CD4-positive, alpha-beta T cell (primary cell): Measurements from ENCODE around the gene LAMA2. TPM values are rescaled to one million over a fixed set of nuclear protein-coding genes. Genes with fewer than 3 reads are reported as not detected.

Experiments used
- ATAC-seq: fragments of 200-7000 bp; cut with Tn5 transposase; one replicate; pipeline ENCODE4 v1.10.0; 2022; ENCODE audit warnings: mild to moderate bottlenecking; ENCODE audit not compliant: poor library complexity
- CTCF ChIA-PET: fragments of 350-600 bp; sonication (Branson Sonifier 250); formaldehyde crosslinking; loops from one replicate; lab custom pipeline; 2021; ENCODE audit warnings: antibody characterized with exemption, inconsistent platforms; lab: Charles Lee
- POLR2A ChIA-PET: fragments of 350-600 bp; sonication (Branson Sonifier 250); formaldehyde crosslinking; loops from one replicate; lab custom pipeline; 2021; ENCODE audit warnings: antibody characterized with exemption, inconsistent platforms; lab: Charles Lee
- DNase-seq, 14 experiments: peaks; one replicate each; pipeline ENCODE4 v3.0.0-alpha.2; 2013 to 2020; ENCODE audit warnings: mixed read lengths in 2 of 14
- H3K27ac ChIP-seq, 2 donors: one replicate each; pipeline versions ENCODE4 v1.5.1 to v1.7.0; 2013; ENCODE audit warnings: low read length in 2 of 2, low read depth in 1 of 2, mild to moderate bottlenecking in 1 of 2
- H3K27me3 ChIP-seq, 2 experiments: 1 replicate in 1 of 2; 2 replicates in 1 of 2; pipeline versions ENCODE4 v1.6.1 to v1.7.0; 2013; ENCODE audit warnings: low read length in 2 of 2, control low read depth in 1 of 2, mild to moderate bottlenecking in 1 of 2, moderate library complexity in 1 of 2; ENCODE audit not compliant: insufficient read depth in 2 of 2, control insufficient read depth in 1 of 2
- H3K36me3 ChIP-seq: one replicate; pipeline ENCODE4 v1.6.1; 2013; ENCODE audit warnings: low read length, control low read depth; ENCODE audit not compliant: insufficient read depth
- H3K4me1 ChIP-seq: one replicate; pipeline ENCODE4 v1.6.1; 2013; ENCODE audit warnings: low read length, control low read depth; ENCODE audit not compliant: insufficient read depth
- H3K4me3 ChIP-seq: one replicate; pipeline ENCODE4 v1.5.1; 2013; ENCODE audit warnings: mild to moderate bottlenecking, low read length, moderate library complexity
- H3K9me3 ChIP-seq, 2 experiments: 1 replicate in 1 of 2; 2 replicates in 1 of 2; pipeline versions ENCODE4 v1.6.1 to v1.7.0; 2013; ENCODE audit warnings: low read length in 2 of 2, mild to moderate bottlenecking in 2 of 2, control low read depth in 1 of 2, moderate library complexity in 1 of 2; ENCODE audit not compliant: control insufficient read depth in 1 of 2, insufficient read depth in 1 of 2
- H3K27ac Mint-ChIP-seq: one replicate; pipeline ENCODE4 v1.8.0; 2020; ENCODE audit warnings: mixed read lengths
- H3K27me3 Mint-ChIP-seq: one replicate; pipeline ENCODE4 v1.8.0; 2021; ENCODE audit warnings: mixed read lengths
- H3K36me3 Mint-ChIP-seq: one replicate; pipeline ENCODE4 v1.8.0; 2021; ENCODE audit warnings: low read depth, mixed read lengths
- H3K4me1 Mint-ChIP-seq: one replicate; pipeline ENCODE4 v1.8.0; 2021; ENCODE audit warnings: low read depth, mixed read lengths
- H3K4me3 Mint-ChIP-seq: one replicate; pipeline ENCODE4 v1.8.0; 2020; ENCODE audit warnings: mild to moderate bottlenecking, mixed read lengths
- H3K9me3 Mint-ChIP-seq: one replicate; pipeline ENCODE4 v1.8.0; 2020; ENCODE audit warnings: mixed read lengths
- CTCF ChIP-seq: fragments of 200-600 bp; IDR thresholded peaks from one replicate; pipeline ENCODE4 v1.8.0; 2022; ENCODE audit warnings: antibody characterized with exemption, mild to moderate bottlenecking
- intact Hi-C, 2 experiments: fragments of 100-400 bp; cut with DNase I in 1 of 2; cut with micrococcal nuclease in 1 of 2; formaldehyde crosslinking; loops; one replicate each; pipeline versions ENCODE4 v1.15.1 to v1.9.0; 2023 to 2025; cut with DNase I, micrococcal nuclease
- total RNA-seq, 174 experiments: library from RNA in 2 of 174; stranded (reverse) in 2 of 174; gene quantifications; one replicate each; pipeline ENCODE4 v1.2.3 and lab custom pipeline; 2021 to 2026

Gene LAMA2
- total RNA-seq, 2 experiments from 2014 or later = 0.05 to 0.06 TPM

DNA sequence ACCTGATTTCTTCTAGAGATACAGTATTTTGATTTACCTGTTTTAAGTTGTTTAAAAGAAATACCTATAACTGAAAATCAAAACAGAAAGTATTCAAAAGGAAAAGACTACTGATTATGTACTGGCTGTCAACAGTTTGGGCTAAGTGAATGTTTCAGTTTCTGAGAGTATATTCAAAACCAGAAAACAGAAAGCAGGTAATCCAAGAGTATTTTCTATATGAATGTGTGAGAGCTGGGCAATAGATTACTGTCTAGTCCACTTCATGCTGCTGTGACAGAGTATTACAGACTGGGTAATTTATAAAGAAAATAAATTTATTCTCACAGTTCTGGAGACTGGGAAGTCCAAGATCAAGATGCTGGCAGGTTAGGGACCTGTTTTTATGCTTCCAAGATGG is 566.0 kb downstream of the LAMA2 start:
- H3K27ac Mint-ChIP-seq = no peak overlapping the region
- no peak for TF ChIP-seq CTCF
- intact Hi-C loops = no loop called here

DNA sequence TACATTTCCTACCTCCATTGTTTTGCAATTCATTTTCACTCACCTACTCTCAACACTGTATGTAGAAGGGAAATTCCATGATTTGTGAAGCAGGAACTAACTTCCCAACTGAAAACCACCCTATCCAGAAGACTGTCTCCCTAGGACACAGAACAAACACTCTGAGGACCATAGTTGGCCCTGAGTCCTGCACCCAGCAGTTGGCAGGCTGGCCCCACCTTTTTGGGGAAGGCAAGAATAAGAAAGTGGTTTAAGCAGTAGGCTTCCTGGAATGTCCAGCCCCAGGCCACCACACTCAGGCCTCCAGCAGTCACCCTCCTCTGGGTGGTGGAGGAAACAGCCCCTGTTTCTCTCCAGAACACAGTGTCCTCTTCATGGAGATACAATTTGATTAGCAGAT is 568.2 kb downstream of the LAMA2 start:
- Histone ChIP-seq H3K4me1 (no peaks in the 10 kb centered on the region), H3K27me3 (no peaks in the 10 kb centered on the region), H3K9me3 (no peaks in the 10 kb centered on the region), H3K4me3 (no peak overlapping the region), H3K27ac (no peak overlapping the region), H3K36me3 (no peaks in the 10 kb centered on the region)
- TF ChIP-seq CTCF = no peak
- H3K27me3 Mint-ChIP-seq = no peaks in the 10 kb centered on the region
- DNase-seq = no peak
- H3K27ac Mint-ChIP-seq = no peak overlapping the region
- ChIA-PET POLR2A (no interaction called here), CTCF (no interaction called here)
- H3K4me3 Mint-ChIP-seq = no peak overlapping the region
- no peaks in the 10 kb centered on the region for H3K9me3 Mint-ChIP-seq
- intact Hi-C loops = no loop called here
- no peak for ATAC-seq
- H3K36me3 Mint-ChIP-seq = no peaks in the 10 kb centered on the region
- H3K4me1 Mint-ChIP-seq = peaks cover 36% of the 10 kb centered on the region

More for the DNA sequence above, 566.0 kb downstream of the LAMA2 start:
- CTCF ChIA-PET = no interaction called here
- H3K4me1 ChIP-seq = no peaks in the 10 kb centered on the region
- Mint-ChIP-seq H3K4me1 (peaks cover 53% of the 10 kb centered on the region), H3K36me3 (no peaks in the 10 kb centered on the region), H3K4me3 (no peak overlapping the region), H3K27me3 (no peaks in the 10 kb centered on the region), H3K9me3 (no peaks in the 10 kb centered on the region)
- ATAC-seq = no peak
- H3K36me3 ChIP-seq = no peaks in the 10 kb centered on the region
- POLR2A ChIA-PET = no interaction called here
- no peak for DNase-seq
- H3K27me3 ChIP-seq = no peaks in the 10 kb centered on the region
- no peak overlapping the region for H3K27ac ChIP-seq
- no peak overlapping the region for H3K4me3 ChIP-seq
- H3K9me3 ChIP-seq = no peaks in the 10 kb centered on the region

DNA sequence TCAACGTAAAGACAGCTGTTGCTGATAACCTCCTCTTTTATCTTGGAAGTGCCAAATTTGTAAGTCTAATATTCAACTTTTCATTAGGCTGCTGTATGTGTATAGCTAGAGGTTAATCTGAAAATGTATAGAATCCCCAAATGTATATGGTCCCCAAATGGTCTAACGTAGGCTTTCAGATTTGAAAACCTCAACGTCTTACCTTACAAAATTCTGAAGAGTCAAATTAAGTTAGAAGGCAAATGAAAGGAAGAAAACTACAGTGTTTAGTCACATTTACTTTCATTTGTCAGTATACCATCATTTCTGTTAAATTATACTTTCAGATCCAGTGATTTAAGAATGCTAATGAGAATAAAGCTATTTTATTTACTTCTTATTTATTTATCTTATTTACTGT is 570.1 kb downstream of the LAMA2 start:
- TF ChIP-seq CTCF = no peak
- ATAC-seq (no peak), DNase-seq (no peak)
- Histone ChIP-seq H3K4me1 (no peaks in the 10 kb centered on the region), H3K9me3 (no peaks in the 10 kb centered on the region), H3K27ac (no peak overlapping the region), H3K4me3 (no peak overlapping the region), H3K27me3 (no peaks in the 10 kb centered on the region), H3K36me3 (no peaks in the 10 kb centered on the region)
- Mint-ChIP-seq H3K9me3 (no peaks in the 10 kb centered on the region), H3K27ac (no peak overlapping the region), H3K4me3 (no peak overlapping the region), H3K4me1 (peaks cover 20% of the 10 kb centered on the region), H3K36me3 (no peaks in the 10 kb centered on the region), H3K27me3 (no peaks in the 10 kb centered on the region)
- ChIA-PET POLR2A (interaction anchor here (1.0 kb wide), 1 partner anchor 37 kb away, joined by 3 read pairs; no protein-coding TSS in a partner anchor), CTCF (no interaction called here)
- intact Hi-C loops = no loop called here
